ENCODE measurements around the gene CEP290.

CEP290 gene

GRCh38 chr12:88011755-88012154 lies 130.1 kb downstream of the CEP290 start:
- in situ Hi-C loops (cut with HindIII; ENCODE audit: low pct_ligation_motif_present, low sequenced_read_pairs) = no loop called here

DNA sequence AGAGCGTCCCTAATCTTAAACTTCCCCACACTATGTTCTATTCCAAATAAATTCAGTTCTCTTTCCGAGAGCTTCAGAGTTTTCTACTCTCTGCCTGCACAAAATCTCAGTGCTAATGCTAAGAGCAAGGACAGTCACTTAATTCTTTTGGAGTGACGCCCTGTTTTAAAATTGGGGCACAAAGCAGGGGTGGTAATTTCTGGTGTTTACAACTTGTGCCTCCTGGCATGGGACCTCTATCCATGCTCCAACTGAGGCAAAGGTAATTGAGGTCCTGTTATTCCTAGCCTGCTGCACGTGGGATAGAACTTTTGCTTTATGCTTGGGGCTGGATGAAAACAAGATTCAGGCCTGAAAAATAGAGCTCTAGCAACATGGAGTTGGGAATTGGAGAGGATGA lies 135.5 kb downstream of the CEP290 start:
- in situ Hi-C loops (cut with HindIII; ENCODE audit: low pct_ligation_motif_present, low sequenced_read_pairs) = no loop called here
- no peak overlapping the region for H3K27ac ChIP-seq
- H3K36me3 ChIP-seq (replicated peaks) = no peaks in the 10 kb centered on the region
- no peak overlapping the region for H3K4me3 ChIP-seq (ENCODE audit: low read depth, low read length)
- no peak for DNase-seq
- H3K27me3 ChIP-seq (replicated peaks) = no peaks in the 10 kb centered on the region
- no peak for TF ChIP-seq CTCF (IDR thresholded peaks at IDR 0.05; ENCODE audit: low read depth, low read length, missing control alignments)

More at GRCh38 chr12:88011755-88012154, 130.1 kb downstream of the CEP290 start:
- H3K4me3 ChIP-seq (ENCODE audit: low read depth, low read length) = no peak overlapping the region
- H3K27ac ChIP-seq = no peak overlapping the region
- no peaks in the 10 kb centered on the region for H3K27me3 ChIP-seq (replicated peaks)
- DNase-seq = no peak
- H3K36me3 ChIP-seq (replicated peaks) = no peaks in the 10 kb centered on the region
- TF ChIP-seq CTCF (IDR thresholded peaks at IDR 0.05; ENCODE audit: low read depth, low read length, missing control alignments) = no peak

DNA sequence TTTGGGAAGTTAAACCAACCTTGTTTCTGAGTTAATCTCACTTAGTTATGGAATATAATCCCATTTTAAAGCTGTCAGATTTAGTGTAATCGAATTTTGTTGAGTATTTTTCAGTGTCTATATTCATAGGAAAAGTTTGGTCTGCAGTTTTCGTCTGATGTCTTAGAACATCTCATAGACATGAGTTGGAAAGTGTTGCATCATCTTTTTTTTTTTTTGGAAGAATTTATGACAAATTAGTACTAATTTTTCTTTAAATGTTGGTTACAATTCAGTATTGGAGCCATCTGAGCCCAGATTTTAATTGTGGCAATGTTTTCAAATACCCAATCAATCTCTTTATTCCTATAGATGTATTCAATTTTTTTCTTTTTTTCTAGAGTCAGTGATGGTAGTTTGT lies 140.6 kb downstream of the CEP290 start:
- no peak overlapping the region for H3K4me3 ChIP-seq (ENCODE audit: low read depth, low read length)
- in situ Hi-C loops (cut with HindIII; ENCODE audit: low pct_ligation_motif_present, low sequenced_read_pairs) = no loop called here
- no peaks in the 10 kb centered on the region for H3K27me3 ChIP-seq (replicated peaks)
- no peak overlapping the region for H3K27ac ChIP-seq
- no peak for TF ChIP-seq CTCF (IDR thresholded peaks at IDR 0.05; ENCODE audit: low read depth, low read length, missing control alignments)
- H3K36me3 ChIP-seq (replicated peaks) = no peaks in the 10 kb centered on the region
- DNase-seq = no peak

Measured in brain microvascular endothelial cell (primary cell).